H1 (cell line): Measurements from ENCODE around the gene VAT1L. TPM values are rescaled to one million over a fixed set of nuclear protein-coding genes. Genes with fewer than 3 reads are reported as not detected.

Experiments used
- CTCF ChIA-PET: fragments of 300-600 bp; sonication (Branson Sonifier 250); formaldehyde crosslinking; loops from one replicate; lab custom pipeline; 2021; ENCODE audit not compliant: partially characterized antibody; lab: Charles Lee
- POLR2A ChIA-PET: fragments of 300-600 bp; sonication (Branson Sonifier 250); formaldehyde crosslinking; loops from one replicate; lab custom pipeline; 2021; ENCODE audit warnings: inconsistent platforms; ENCODE audit not compliant: partially characterized antibody; lab: Charles Lee
- DNase-seq, 2 experiments: peaks; one replicate each; pipeline versions ENCODE4 v3.0.0 to v3.0.0-alpha.2; 2010 to 2022; ENCODE audit warnings: low spot score in 2 of 2, low read depth in 1 of 2, mixed read lengths in 1 of 2
- FAIRE-seq: peaks from 2 replicates; lab custom pipeline; 2011; peaks lifted over from hg19 to GRCh38; lab: Jason Lieb, UNC
- H2AFZ ChIP-seq: 2 replicates; pipeline ENCODE4 v1.8.1; 2012; ENCODE audit warnings: low read length, inconsistent platforms
- H2AK5ac ChIP-seq: 2 replicates; pipeline ENCODE4 v1.6.1; 2013; ENCODE audit warnings: low read depth, low read length
- H2BK120ac ChIP-seq: replicated peaks from 2 replicates; pipeline ENCODE3; 2013; ENCODE audit warnings: low read depth, low read length, inconsistent platforms
- H2BK12ac ChIP-seq: 2 replicates; pipeline ENCODE4 v1.6.1; 2013; ENCODE audit warnings: low read depth, low read length
- H2BK15ac ChIP-seq: 2 replicates; pipeline ENCODE4 v1.6.1; 2013; ENCODE audit warnings: low read length
- H2BK20ac ChIP-seq: 2 replicates; pipeline ENCODE4 v1.6.1; 2013; ENCODE audit warnings: low read length
- H2BK5ac ChIP-seq: 2 replicates; pipeline ENCODE4 v1.6.1; 2013; ENCODE audit warnings: low read depth, low read length
- H3K14ac ChIP-seq: 2 replicates; pipeline ENCODE4 v1.6.1; 2013; ENCODE audit warnings: inconsistent platforms; ENCODE audit not compliant: insufficient read length
- H3K18ac ChIP-seq: 2 replicates; pipeline ENCODE4 v1.6.1; 2013; ENCODE audit warnings: low read length; ENCODE audit errors: extremely low read depth
- H3K23ac ChIP-seq: 2 replicates; pipeline ENCODE4 v1.6.1; 2013; ENCODE audit warnings: inconsistent platforms; ENCODE audit not compliant: insufficient read length
- H3K23me2 ChIP-seq: 2 replicates; pipeline ENCODE4 v1.6.1; 2013; ENCODE audit warnings: low read depth, low read length
- H3K27ac ChIP-seq: 2 replicates; pipeline ENCODE4 v1.6.1; 2011; ENCODE audit warnings: low read depth, low read length, inconsistent platforms
- H3K27me3 ChIP-seq, 4 experiments: replicated peaks in 1 of 4; 1 replicate in 1 of 4; 2 replicates in 3 of 4; pipeline versions ENCODE4 v1.6.1 to v1.8.1; 2011 to 2013; ENCODE audit warnings: low read length in 3 of 4, mild to moderate bottlenecking in 3 of 4, inconsistent platforms in 2 of 4, mixed read lengths in 2 of 4, moderate library complexity in 1 of 4; ENCODE audit not compliant: control insufficient read depth in 3 of 4, insufficient read depth in 3 of 4; ENCODE audit errors: extremely low read depth in 1 of 4
- H3K36me3 ChIP-seq, 4 experiments: 2 replicates each; pipeline versions ENCODE4 v1.6.1 to v1.8.1; 2011 to 2013; ENCODE audit warnings: mild to moderate bottlenecking in 4 of 4, low read length in 3 of 4, moderate library complexity in 2 of 4, control low read depth in 1 of 4, inconsistent platforms in 1 of 4; ENCODE audit not compliant: insufficient read depth in 4 of 4, control insufficient read depth in 2 of 4
- H3K4ac ChIP-seq: replicated peaks from 2 replicates; pipeline ENCODE3; 2013; ENCODE audit warnings: low read length, low read depth, mixed read lengths, inconsistent platforms; ENCODE audit not compliant: insufficient read length
- H3K4me1 ChIP-seq, 4 experiments: replicated peaks in 1 of 4; 1 replicate in 1 of 4; 2 replicates in 3 of 4; pipeline versions ENCODE4 v1.6.1 to v1.8.1; 2011 to 2013; ENCODE audit warnings: low read length in 3 of 4, inconsistent platforms in 2 of 4, mixed read lengths in 1 of 4; ENCODE audit not compliant: insufficient read depth in 4 of 4, control insufficient read depth in 3 of 4
- H3K4me2 ChIP-seq, 2 experiments: 2 replicates each; pipeline versions ENCODE4 v1.6.1 to v1.8.1; 2011 to 2013; ENCODE audit warnings: low read depth in 2 of 2, low read length in 2 of 2, control low read depth in 1 of 2, inconsistent platforms in 1 of 2, mild to moderate bottlenecking in 1 of 2; ENCODE audit not compliant: insufficient read depth in 1 of 2
- H3K4me3 ChIP-seq, 4 experiments: fragments of 200-600, 300-600 bp in 1 of 4; sonication (generic), shearing (Covaris generic), sonication (Bioruptor Twin) in 1 of 4; 2 replicates each; pipeline versions ENCODE4 v1.5.1 to v1.8.1; 2011 to 2016; ENCODE audit warnings: low read length in 4 of 4, low read depth in 3 of 4, control low read depth in 2 of 4, inconsistent platforms in 2 of 4, mild to moderate bottlenecking in 2 of 4, mixed read lengths in 1 of 4, moderate library complexity in 1 of 4; ENCODE audit not compliant: insufficient read depth in 2 of 4; ENCODE audit errors: extremely low read depth in 1 of 4
- H3K56ac ChIP-seq: replicated peaks from 2 replicates; pipeline ENCODE3; 2013; ENCODE audit warnings: low read depth, mild to moderate bottlenecking, mixed read lengths, low read length, inconsistent platforms; ENCODE audit not compliant: insufficient read length
- H3K79me1 ChIP-seq: 2 replicates; pipeline ENCODE4 v1.6.1; 2013; ENCODE audit warnings: low read depth, low read length, control low read depth
- H3K79me2 ChIP-seq, 2 experiments: 2 replicates each; pipeline versions ENCODE4 v1.6.1 to v1.8.1; 2012 to 2013; ENCODE audit warnings: low read length in 2 of 2, mild to moderate bottlenecking in 2 of 2, inconsistent platforms in 1 of 2; ENCODE audit not compliant: insufficient read depth in 2 of 2, control insufficient read depth in 1 of 2
- H3K9ac ChIP-seq, 4 experiments: replicated peaks in 1 of 4; 1 replicate in 1 of 4; 2 replicates in 3 of 4; pipeline versions ENCODE4 v1.6.1 to v1.8.1; 2011 to 2013; ENCODE audit warnings: low read depth in 3 of 4, low read length in 3 of 4, control low read depth in 2 of 4, mild to moderate bottlenecking in 2 of 4, moderate library complexity in 2 of 4, inconsistent platforms in 1 of 4; ENCODE audit errors: extremely low read depth in 1 of 4
- H3K9me3 ChIP-seq, 2 experiments: 2 replicates each; pipeline versions ENCODE4 v1.6.1 to v1.8.1; 2012 to 2013; ENCODE audit warnings: mild to moderate bottlenecking in 2 of 2, moderate library complexity in 2 of 2, control low read depth in 1 of 2, inconsistent platforms in 1 of 2, low read depth in 1 of 2, low read length in 1 of 2, mixed read lengths in 1 of 2; ENCODE audit not compliant: insufficient read depth in 2 of 2
- H4K20me1 ChIP-seq, 2 experiments: replicated peaks in 1 of 2; 2 replicates each; pipeline versions ENCODE3 to v1.8.1; 2011 to 2013; ENCODE audit warnings: inconsistent platforms in 2 of 2, low read length in 2 of 2, mild to moderate bottlenecking in 1 of 2; ENCODE audit not compliant: insufficient read depth in 2 of 2, control insufficient read depth in 1 of 2
- H4K5ac ChIP-seq: 2 replicates; pipeline ENCODE4 v1.6.1; 2013; ENCODE audit warnings: low read length, low read depth, mixed read lengths, inconsistent platforms; ENCODE audit not compliant: insufficient read length
- H4K8ac ChIP-seq: 2 replicates; pipeline ENCODE4 v1.8.0; 2013; ENCODE audit warnings: mild to moderate bottlenecking, moderate library complexity, low read length, inconsistent platforms; ENCODE audit not compliant: insufficient read depth; ENCODE audit errors: extremely low read depth
- H4K91ac ChIP-seq: replicated peaks from 2 replicates; pipeline ENCODE3; 2013; ENCODE audit warnings: low read length, mixed read lengths, inconsistent platforms; ENCODE audit not compliant: insufficient read length
- CTBP2 ChIP-seq: IDR thresholded peaks from 2 replicates; pipeline ENCODE4 v1.7.0; 2011; ENCODE audit warnings: borderline replicate concordance, mild to moderate bottlenecking, moderate library complexity, mixed read lengths, low read length; ENCODE audit not compliant: insufficient read depth, insufficient read length
- CTCF ChIP-seq, 3 experiments: IDR thresholded peaks; 1 replicate in 2 of 3; 2 replicates in 1 of 3; pipeline versions ENCODE4 v1.5.1 to v1.6.1; 2011; ENCODE audit warnings: low read length in 3 of 3, mild to moderate bottlenecking in 3 of 3, inconsistent platforms in 2 of 3, low read depth in 1 of 3, moderate library complexity in 1 of 3; ENCODE audit not compliant: insufficient read depth in 1 of 3; ENCODE audit errors: control extremely low read depth in 1 of 3
- FOSL1 ChIP-seq: IDR thresholded peaks from 2 replicates; pipeline ENCODE4 v1.6.1; 2011; ENCODE audit warnings: mild to moderate bottlenecking, low read depth, low read length, moderate library complexity; ENCODE audit not compliant: insufficient read depth
- HDAC2 ChIP-seq, 2 experiments: fragments of 300-600 bp in 1 of 2; sonication (generic) in 1 of 2; IDR thresholded peaks; 2 replicates each; pipeline ENCODE4 v1.6.1; 2011 to 2012; ENCODE audit warnings: low read depth in 2 of 2, low read length in 2 of 2, mild to moderate bottlenecking in 2 of 2, moderate library complexity in 2 of 2, borderline replicate concordance in 1 of 2, inconsistent platforms in 1 of 2
- MAX ChIP-seq: IDR thresholded peaks from 2 replicates; pipeline ENCODE4 v1.6.1; 2012; ENCODE audit warnings: inconsistent platforms
- POU5F1 ChIP-seq: IDR thresholded peaks from 2 replicates; pipeline ENCODE4 v1.6.1; 2011; ENCODE audit warnings: low read depth, mild to moderate bottlenecking, low read length, moderate library complexity
- RAD21 ChIP-seq, 2 experiments: IDR thresholded peaks in 1 of 2; conservative IDR thresholded peaks in 1 of 2; 2 replicates each; pipeline ENCODE4 v1.6.1; 2011; ENCODE audit warnings: low read depth in 2 of 2, low read length in 2 of 2, improper control_type of control experiment in 1 of 2, inconsistent platforms in 1 of 2, mild to moderate bottlenecking in 1 of 2, moderate library complexity in 1 of 2
- SP4 ChIP-seq: IDR thresholded peaks from 2 replicates; pipeline ENCODE4 v1.6.1; 2012; ENCODE audit warnings: low read length, inconsistent platforms
- SRF ChIP-seq: IDR thresholded peaks from 2 replicates; pipeline ENCODE4 v1.6.1; 2011; ENCODE audit warnings: mild to moderate bottlenecking, low read depth, low read length, moderate library complexity
- WGBS, 2 experiments: shearing (Covaris generic) in 1 of 2; methylation state at CpG; one replicate each; pipeline versions ENCODE4 v1.1.6 to v1.1.7; 2013 to 2015; ENCODE audit warnings: low lambda C conversion rate in 2 of 2, mixed read lengths in 2 of 2, inconsistent platforms in 1 of 2, low coverage in 1 of 2, missing lambda C conversion rate in 1 of 2; ENCODE audit not compliant: insufficient replicate concordance in 2 of 2, insufficient coverage in 1 of 2, insufficient read length in 1 of 2; ENCODE audit errors: extremely low coverage in 1 of 2, missing lambda C conversion rate in 1 of 2; 5-methylcytosine and 5-hydroxymethylcytosine counted together
- polyA plus RNA-seq, 7 experiments: library from polyadenylated mRNA; depleted of rRNA in 3 of 7; stranded (reverse) in 5 of 7; unstranded in 2 of 7; fragments of >200 nt in 5 of 7; fragments of 200-250 nt in 2 of 7; gene quantifications; 1 replicate in 5 of 7; 2 replicates in 1 of 7; 4 replicates in 1 of 7; pipeline versions ENCODE4 v1.2.1 to v1.2.3, GENCODE V29; 2011 to 2013; ENCODE audit warnings: missing spikeins in 2 of 7, mixed read lengths in 2 of 7
- total RNA-seq: library from RNA; stranded (reverse); fragmentation: NEBNext Ultra II Directional; extraction: Animal tissue kit (Norgen Biotek cat#: 25700); gene quantifications from 2 replicates; pipeline ENCODE4 v1.2.1, GENCODE V29; 2021

The VAT1L gene
- total and polyA plus RNA-seq, 2 of the 8 experiments (the other 6 are each of a cell fraction or from before 2014, with no cell fraction given), result 46.3 to 48.2 TPM

GRCh38 chr16:77916111-77916510, 127.7 kb downstream of the VAT1L start:
- Histone ChIP-seq H4K20me1 (no peaks in the 10 kb centered on the region), H2BK120ac (no peak overlapping the region), H3K79me2 (no peaks in the 10 kb centered on the region), H3K18ac (peak overlapping the region; percentile 10; the same call in 1 of the 2 replicates), H2BK20ac (no peak overlapping the region), H3K9me3 (no peaks in the 10 kb centered on the region), H3K79me1 (no peaks in the 10 kb centered on the region), H2AFZ (no peak overlapping the region), H3K56ac (no peak overlapping the region), H3K36me3 (no peaks in the 10 kb centered on the region), H3K9ac (no peak overlapping the region), H3K27me3 (no peaks in the 10 kb centered on the region), H3K23me2 (no peaks in the 10 kb centered on the region), H2AK5ac (peak overlapping the region; percentile 54; the same call in 1 of the 2 replicates), H3K4ac (no peak overlapping the region), H3K4me3 (no peak overlapping the region), H3K14ac (no peak overlapping the region), H2BK5ac (no peak overlapping the region), H3K27ac (no peak overlapping the region), H4K91ac (no peak overlapping the region), H4K8ac (no peak overlapping the region), H4K5ac (no peak overlapping the region), H3K4me2 (no peak overlapping the region), H2BK15ac (no peak overlapping the region), H2BK12ac (peak overlapping the region; percentile 10; the same call in 1 of the 2 replicates), H3K23ac (no peak overlapping the region), H3K4me1 (peaks cover 3 to 26% (median 11%) of the 10 kb centered on the region in 4 experiments; a peak in 4 of 7 replicates)
- DNase-seq (no peak), FAIRE-seq (peak; percentile 7)
- WGBS, 2 experiments, result 84% methylated on average over 9 of the region's 9 CpGs; no CpG with 5 or more reads in 1 of the 2 experiments
- CTCF ChIA-PET, result interaction anchor here (1.0 to 1.3 kb wide), 4 partner anchors 9 to 107 kb away, joined by 3 to 5 read pairs (median 4); no protein-coding TSS in a partner anchor
- POLR2A ChIA-PET, result no interaction called here
- no peak for TF ChIP-seq SRF
- TF ChIP-seq RAD21 (IDR thresholded peaks at IDR 0.05 in 1 of 2, conservative IDR thresholded peaks at IDR 0.05 in 1 of 2; ENCODE audit: low read depth in 2 of 2, low read length in 2 of 2), result peak; percentile 26 to 30; a peak in 2 of 4 replicates
- TF ChIP-seq CTBP2, result no peak
- TF ChIP-seq POU5F1, result no peak
- TF ChIP-seq MAX, result no peak
- peak in 1 of 3 experiments; percentile 26; a peak in 1 of 4 replicates for TF ChIP-seq CTCF (IDR thresholded peaks at IDR 0.05; ENCODE audit: control extremely low read depth in 1 of 3, insufficient read depth in 1 of 3, low read depth in 1 of 3, low read length in 3 of 3)
- TF ChIP-seq HDAC2 (IDR thresholded peaks at IDR 0.05; ENCODE audit: borderline replicate concordance in 1 of 2, low read depth in 2 of 2, low read length in 2 of 2), result no peak
- no peak for TF ChIP-seq SP4
- no peak for TF ChIP-seq FOSL1
